Sigmoid colon (tissue), 7 donors: ENCODE measurements around the gene TPPP3. TPM values are rescaled to one million over a fixed set of nuclear protein-coding genes. Genes with fewer than 3 reads are reported as not detected.
"Not testable (repeated sequence)": the region's sequence is repeated elsewhere in the genome, so short reads cannot be mapped to it uniquely, and the experiment has no call there.

ENCODE experiments used
- DNase-seq: peaks from one replicate; pipeline ENCODE4 v3.0.0-alpha.2; 2019
- H3K27ac ChIP-seq, 4 donors: fragments of 200-600 bp; sonication (generic); one replicate each; pipeline ENCODE4 v1.5.1; 2016 to 2019; ENCODE audit warnings: mild to moderate bottlenecking in 1 of 4
- H3K27me3 ChIP-seq, 3 donors: fragments of 200-600 bp; sonication (generic); one replicate each; pipeline ENCODE4 v1.5.1; 2019; ENCODE audit warnings: mild to moderate bottlenecking in 1 of 3
- H3K36me3 ChIP-seq, 4 donors: fragments of 200-600 bp; sonication (generic); one replicate each; pipeline ENCODE4 v1.5.1; 2016 to 2019
- H3K4me1 ChIP-seq, 4 donors: fragments of 200-600 bp; sonication (generic); one replicate each; pipeline ENCODE4 v1.5.1; 2017 to 2019
- H3K4me3 ChIP-seq, 4 donors: fragments of 200-600 bp; sonication (generic); one replicate each; pipeline ENCODE4 v1.5.1; 2017 to 2019; ENCODE audit warnings: mild to moderate bottlenecking in 2 of 4, moderate library complexity in 1 of 4
- H3K9me3 ChIP-seq, 4 donors: fragments of 200-600 bp in 3 of 4; sonication (generic) in 3 of 4; one replicate each; pipeline versions ENCODE4 v1.5.1 to v1.6.1; 2013 to 2019
- CTCF ChIP-seq, 4 experiments: fragments of 450-650 bp in 3 of 4; fragments of 200-600 bp in 1 of 4; IDR thresholded peaks; one replicate each; pipeline ENCODE4 v1.5.1; 2016 to 2019; ENCODE audit warnings: antibody characterized with exemption in 4 of 4, mild to moderate bottlenecking in 3 of 4, moderate library complexity in 2 of 4
- EP300 ChIP-seq, 4 donors: sonication (generic); formaldehyde crosslinking; IDR thresholded peaks; one replicate each; pipeline ENCODE4 v1.6.1; 2017; ENCODE audit warnings: antibody characterized with exemption in 4 of 4
- POLR2A ChIP-seq, 2 donors: fragments of 450-650 bp; IDR thresholded peaks; one replicate each; pipeline ENCODE4 v1.6.1; 2016; ENCODE audit warnings: antibody characterized with exemption in 2 of 2, mild to moderate bottlenecking in 2 of 2, moderate library complexity in 2 of 2
- POLR2AphosphoS5 ChIP-seq, 4 donors: sonication (generic); formaldehyde crosslinking; IDR thresholded peaks; one replicate each; pipeline ENCODE4 v1.6.1; 2017; ENCODE audit warnings: antibody characterized with exemption in 4 of 4
- WGBS, 2 donors: extraction: QIAGEN DNeasy Blood & Tissue Kit; methylation state at CpG; one replicate each; pipeline ENCODE4 v1.1.7; 2013; 5-methylcytosine and 5-hydroxymethylcytosine counted together
- intact Hi-C: fragments of 100-400 bp; cut with DNase I; formaldehyde crosslinking; loops from one replicate; pipeline ENCODE4 v1.15.1; 2023
- polyA plus RNA-seq, 3 donors: library from polyadenylated mRNA; stranded (reverse); fragments of 200-250 nt; gene quantifications; one replicate each; pipeline ENCODE4 v1.2.3, GENCODE V29; 2013
- total RNA-seq, 4 donors: library from RNA; depleted of rRNA; stranded (reverse); fragments of >200 nt; gene quantifications; one replicate each; pipeline ENCODE4 v1.1.0, GENCODE V29; 2016
- donor health status: healthy with polysubstance abuse.
- donor health status: Bipolar disorder and iron deficiency.
- donor health status: healthy.

The TPPP3 gene
- total and polyA plus RNA-seq, 7 donors, result 2.4 to 27.4 (median 13.6) TPM

DNA sequence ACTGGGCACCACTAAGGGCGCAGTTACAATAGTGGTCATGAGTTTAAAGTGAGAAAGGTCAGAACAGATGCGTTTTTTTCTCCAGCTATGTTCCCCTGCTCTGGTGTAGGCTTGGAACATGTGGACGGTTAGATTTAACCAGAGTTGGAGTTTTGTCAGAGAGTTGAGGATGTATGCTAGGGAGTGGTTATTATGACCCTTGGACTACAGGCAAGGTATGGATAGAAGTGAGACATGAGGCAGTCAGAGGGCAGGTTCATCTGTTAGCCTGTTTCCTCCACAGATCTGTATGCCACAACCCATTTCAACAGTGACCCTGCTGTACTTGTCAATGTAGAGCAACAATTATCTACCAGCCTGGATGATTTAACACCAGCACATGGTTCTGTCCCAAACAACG, 22.6 kb downstream of the TPPP3 start:
- no peak for DNase-seq
- H3K36me3 ChIP-seq, result no peaks in the 10 kb centered on the region
- H3K4me3 ChIP-seq, result no peak overlapping the region
- WGBS, 2 donors, result 44 to 82% methylated on average over 4 of the region's 4 CpGs
- no peaks in the 10 kb centered on the region for H3K9me3 ChIP-seq
- peaks cover 0 to 4% (median 0%) of the 10 kb centered on the region in 3 donors for H3K27me3 ChIP-seq
- intact Hi-C loops, result loop anchor here (5.0 kb wide), 1 partner anchor 37 kb away; no protein-coding TSS in a partner anchor
- no peaks in the 10 kb centered on the region for H3K4me1 ChIP-seq
- no peak overlapping the region for H3K27ac ChIP-seq
- TF ChIP-seq POLR2A (IDR thresholded peaks at IDR 0.05) (no peak), CTCF (IDR thresholded peaks at IDR 0.05) (no peak), EP300 (IDR thresholded peaks at IDR 0.05) (no peak), POLR2AphosphoS5 (IDR thresholded peaks at IDR 0.05) (no peak)

DNA sequence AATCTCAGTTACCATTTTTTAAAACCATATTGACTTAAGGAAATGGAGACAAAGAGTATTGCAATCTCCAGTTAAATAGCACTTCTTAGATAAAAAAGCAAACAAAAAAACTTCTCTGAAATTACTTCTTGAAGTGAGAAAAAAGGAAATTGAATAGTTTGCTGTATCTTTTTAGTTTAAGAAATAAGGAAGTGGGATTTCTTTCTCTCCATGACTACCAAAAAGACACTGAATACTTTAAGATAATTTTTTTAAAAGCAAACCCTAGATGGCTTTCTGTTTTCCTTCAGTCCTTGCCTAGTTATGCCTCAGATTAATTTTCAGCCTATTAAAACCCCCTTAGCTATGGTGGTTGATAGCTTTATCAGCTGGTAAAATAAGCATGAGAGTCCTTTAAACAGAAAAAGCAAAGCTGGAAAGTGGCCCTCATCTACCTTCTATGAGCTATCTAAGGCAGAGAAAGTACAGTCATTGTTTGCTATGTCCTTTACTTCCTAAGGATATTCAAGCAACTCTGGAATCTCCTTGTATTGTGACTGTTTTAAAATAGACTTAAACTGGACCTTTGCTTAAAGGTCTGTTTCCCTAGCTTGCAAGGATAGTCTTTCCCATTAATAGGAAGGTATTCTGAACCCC, 28.6 kb downstream of the TPPP3 start:
- intact Hi-C loops, result no loop called here

DNA sequence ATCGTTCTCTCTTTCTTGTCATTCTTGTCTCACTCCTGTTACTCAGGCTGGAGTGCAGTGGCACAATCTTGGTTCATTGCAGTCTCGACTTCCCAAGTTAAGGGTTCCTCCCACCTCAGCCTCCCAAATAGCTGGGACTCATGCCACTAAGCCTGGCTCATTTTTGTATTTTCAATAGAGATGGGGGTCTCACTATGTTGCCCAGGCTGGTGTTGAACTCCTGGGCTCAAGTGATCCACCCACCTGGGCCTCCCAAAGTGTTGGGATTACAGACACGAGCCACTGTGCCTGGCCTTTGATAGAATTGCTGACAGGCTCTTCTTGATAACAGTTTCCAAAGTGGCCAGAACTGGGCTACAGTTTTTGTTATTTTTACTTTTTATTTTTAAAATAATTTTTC, 32.3 kb downstream of the TPPP3 start:
- no peaks in the 10 kb centered on the region for H3K36me3 ChIP-seq
- no peak for DNase-seq
- no peaks in the 10 kb centered on the region for H3K27me3 ChIP-seq
- 87 to 91% methylated on average over 3 of the region's 3 CpGs for WGBS, 2 donors
- H3K4me1 ChIP-seq, result no peaks in the 10 kb centered on the region
- TF ChIP-seq POLR2A (IDR thresholded peaks at IDR 0.05), result no peak
- no peak for TF ChIP-seq CTCF (IDR thresholded peaks at IDR 0.05)
- no peak for TF ChIP-seq EP300 (IDR thresholded peaks at IDR 0.05)
- no peak for TF ChIP-seq POLR2AphosphoS5 (IDR thresholded peaks at IDR 0.05)
- H3K4me3 ChIP-seq, result no peak overlapping the region
- intact Hi-C loops, result no loop called here
- H3K27ac ChIP-seq, result no peak overlapping the region
- H3K9me3 ChIP-seq, result no peaks in the 10 kb centered on the region

More for the DNA sequence above, 28.6 kb downstream of the TPPP3 start:
- H3K27ac ChIP-seq, result no peak overlapping the region
- no peaks in the 10 kb centered on the region for H3K27me3 ChIP-seq
- no peaks in the 10 kb centered on the region for H3K36me3 ChIP-seq
- H3K9me3 ChIP-seq, result no peaks in the 10 kb centered on the region
- TF ChIP-seq CTCF (IDR thresholded peaks at IDR 0.05) (no peak), EP300 (IDR thresholded peaks at IDR 0.05) (no peak), POLR2AphosphoS5 (IDR thresholded peaks at IDR 0.05) (no peak), POLR2A (IDR thresholded peaks at IDR 0.05) (no peak)
- no peaks in the 10 kb centered on the region for H3K4me1 ChIP-seq
- DNase-seq, result no peak
- H3K4me3 ChIP-seq, result no peak overlapping the region

DNA sequence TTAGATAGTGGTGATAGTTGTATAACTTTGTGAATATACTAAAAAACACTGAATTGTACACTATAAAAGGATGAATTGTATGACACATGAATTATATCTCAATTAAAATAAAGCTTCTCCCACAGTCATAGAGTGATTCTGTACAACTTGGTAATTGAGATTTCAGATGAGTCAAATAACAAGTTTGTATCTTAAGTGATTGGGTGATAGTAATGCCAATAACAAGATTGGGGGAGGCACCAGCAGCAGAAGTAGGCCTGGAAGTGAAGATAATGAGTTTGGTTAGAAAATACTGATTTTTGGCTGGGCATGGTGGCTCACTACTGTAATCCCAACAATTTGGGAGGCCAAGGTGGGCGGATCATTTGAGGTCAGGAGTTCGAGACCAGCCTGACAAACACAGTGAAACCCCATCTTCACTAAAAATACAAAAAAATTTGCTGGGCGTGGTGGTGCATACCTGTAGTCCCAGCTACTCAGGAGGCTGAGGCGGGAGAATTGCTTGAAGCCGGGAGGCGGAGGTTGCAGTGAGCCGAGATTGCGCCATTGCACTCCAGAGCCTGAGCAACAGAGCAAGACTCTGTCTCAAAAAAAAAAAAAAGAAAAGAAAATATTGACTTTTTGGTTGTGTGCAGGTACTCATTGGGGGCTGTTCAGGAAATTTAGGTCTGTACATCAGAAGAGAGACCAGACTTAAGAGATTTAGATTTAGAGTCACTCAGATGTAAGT, 33.6 kb downstream of the TPPP3 start:
- H3K4me3 ChIP-seq, H3K27me3 ChIP-seq, DNase-seq, H3K36me3 ChIP-seq, intact Hi-C loops, H3K9me3 ChIP-seq, H3K4me1 ChIP-seq, H3K27ac ChIP-seq: not testable (repeated sequence)
- WGBS, 2 donors, result 96% methylated on average over 8 of the region's 8 CpGs

- Histone ChIP-seq H3K27ac (no peak overlapping the region), H3K4me3 (no peak overlapping the region), H3K4me1 (no peaks in the 10 kb centered on the region), H3K9me3 (no peaks in the 10 kb centered on the region), H3K27me3 (no peaks in the 10 kb centered on the region), H3K36me3 (no peaks in the 10 kb centered on the region)
- no peak for TF ChIP-seq POLR2AphosphoS5 (IDR thresholded peaks at IDR 0.05)
- no peak for TF ChIP-seq POLR2A (IDR thresholded peaks at IDR 0.05)
- TF ChIP-seq EP300 (IDR thresholded peaks at IDR 0.05), result no peak
- TF ChIP-seq CTCF (IDR thresholded peaks at IDR 0.05), result no peak
- DNase-seq, result no peak
- intact Hi-C loops, result no loop called here
- 72 to 74% methylated on average over 4 of the region's 4 CpGs for WGBS, 2 donors
Measured at GRCh38 chr16:67357561-67357960, 35.7 kb downstream of the TPPP3 start.
